Astrocyte (in vitro differentiated cells and primary cell): ENCODE measurements around the gene NT5C1A. TPM values are rescaled to one million over a fixed set of nuclear protein-coding genes. Genes with fewer than 3 reads are reported as not detected.

Experiments
- DNase-seq: peaks from one replicate; pipeline ENCODE4 v3.0.0-alpha.2; 2010; ENCODE audit warnings: low read depth
- FAIRE-seq: peaks from 2 replicates; lab custom pipeline; 2011; peaks lifted over from hg19 to GRCh38; lab: Jason Lieb, UNC
- H2AFZ ChIP-seq: 2 replicates; pipeline ENCODE4 v1.6.0; 2012; ENCODE audit warnings: low read depth, low read length, inconsistent platforms
- H3K27ac ChIP-seq: 2 replicates; pipeline ENCODE4 v1.5.1; 2011; ENCODE audit warnings: low read depth, low read length, inconsistent platforms
- H3K27me3 ChIP-seq: 2 replicates; pipeline ENCODE4 v1.6.0; 2011; ENCODE audit warnings: low read length, inconsistent platforms; ENCODE audit not compliant: insufficient read depth
- H3K36me3 ChIP-seq: 2 replicates; pipeline ENCODE4 v1.5.1; 2011; ENCODE audit warnings: low read length, inconsistent platforms; ENCODE audit not compliant: insufficient read depth
- H3K4me1 ChIP-seq: 2 replicates; pipeline ENCODE4 v1.5.1; 2011; ENCODE audit warnings: low read length, inconsistent platforms; ENCODE audit not compliant: insufficient read depth
- H3K4me2 ChIP-seq: 2 replicates; pipeline ENCODE4 v1.6.0; 2012; ENCODE audit warnings: low read length, inconsistent platforms
- H3K4me3 ChIP-seq: 2 replicates; pipeline ENCODE4 v1.5.1; 2011; ENCODE audit warnings: low read depth, mild to moderate bottlenecking, low read length, inconsistent platforms; ENCODE audit not compliant: insufficient read depth
- H3K79me2 ChIP-seq: 2 replicates; pipeline ENCODE4 v1.6.0; 2012; ENCODE audit warnings: mild to moderate bottlenecking, low read length, inconsistent platforms; ENCODE audit not compliant: insufficient read depth
- H3K9ac ChIP-seq: 2 replicates; pipeline ENCODE4 v1.6.0; 2012; ENCODE audit warnings: mild to moderate bottlenecking, low read length, inconsistent platforms
- H3K9me3 ChIP-seq: 2 replicates; pipeline ENCODE4 v1.5.1; 2012; ENCODE audit warnings: low read depth, mild to moderate bottlenecking, low read length, inconsistent platforms; ENCODE audit not compliant: insufficient read depth
- H4K20me1 ChIP-seq: 2 replicates; pipeline ENCODE4 v1.6.0; 2012; ENCODE audit warnings: low read length, inconsistent platforms; ENCODE audit not compliant: insufficient read depth
- H3K27ac Mint-ChIP-seq: one replicate; pipeline ENCODE4 v1.8.0; 2021; ENCODE audit warnings: mild to moderate bottlenecking, mixed read lengths; ENCODE audit not compliant: unreplicated experiment
- H3K27me3 Mint-ChIP-seq: one replicate; pipeline ENCODE4 v1.8.0; 2021; ENCODE audit warnings: low read depth, mixed read lengths; ENCODE audit not compliant: unreplicated experiment
- H3K36me3 Mint-ChIP-seq: one replicate; pipeline ENCODE4 v1.8.0; 2021; ENCODE audit warnings: low read depth, mixed read lengths; ENCODE audit not compliant: unreplicated experiment
- H3K4me1 Mint-ChIP-seq: one replicate; pipeline ENCODE4 v1.8.0; 2021; ENCODE audit warnings: low read depth, mixed read lengths; ENCODE audit not compliant: unreplicated experiment
- H3K4me3 Mint-ChIP-seq: one replicate; pipeline ENCODE4 v1.8.0; 2021; ENCODE audit warnings: mild to moderate bottlenecking, moderate library complexity, mixed read lengths; ENCODE audit not compliant: unreplicated experiment
- H3K9me3 Mint-ChIP-seq: one replicate; pipeline ENCODE4 v1.8.0; 2021; ENCODE audit warnings: mild to moderate bottlenecking, mixed read lengths; ENCODE audit not compliant: unreplicated experiment
- CTCF ChIP-seq: IDR thresholded peaks from 2 replicates; pipeline ENCODE4 v1.5.1; 2011; ENCODE audit warnings: low read depth, mild to moderate bottlenecking, inconsistent platforms, low read length, moderate library complexity; ENCODE audit not compliant: insufficient read depth
- EZH2 ChIP-seq: IDR thresholded peaks from 2 replicates; pipeline ENCODE4 v1.6.1; 2012; ENCODE audit warnings: mild to moderate bottlenecking, low read length, inconsistent platforms; ENCODE audit not compliant: insufficient read depth
- total RNA-seq: library from RNA; stranded (reverse); gene quantifications from 2 replicates; pipeline ENCODE4 v1.2.1, GENCODE V29; 2021

The NT5C1A gene
- total RNA-seq, 1 donor from 2014 or later = 0.20 TPM

GRCh38 chr1:39656391-39656790 lies 15.5 kb downstream of the NT5C1A start:
- peaks cover 3% of the 10 kb centered on the region for H3K9me3 Mint-ChIP-seq
- Histone ChIP-seq H3K9me3 (no peaks in the 10 kb centered on the region), H3K4me1 (no peaks in the 10 kb centered on the region), H4K20me1 (no peaks in the 10 kb centered on the region), H3K79me2 (no peaks in the 10 kb centered on the region), H3K27ac (no peak overlapping the region), H3K4me2 (no peak overlapping the region), H3K9ac (no peak overlapping the region), H3K4me3 (no peak overlapping the region), H2AFZ (no peak overlapping the region), H3K36me3 (no peaks in the 10 kb centered on the region), H3K27me3 (peaks cover 23% of the 10 kb centered on the region)
- no peak overlapping the region for H3K4me3 Mint-ChIP-seq
- no peaks in the 10 kb centered on the region for H3K36me3 Mint-ChIP-seq
- FAIRE-seq = no peak
- no peak overlapping the region for H3K27ac Mint-ChIP-seq
- H3K4me1 Mint-ChIP-seq = peaks cover 8% of the 10 kb centered on the region
- TF ChIP-seq CTCF (no peak), EZH2 (no peak)
- H3K27me3 Mint-ChIP-seq = peaks cover 78% of the 10 kb centered on the region
- no peak for DNase-seq

GRCh38 chr1:39655578-39656268 lies 16.2 kb downstream of the NT5C1A start:
- Histone ChIP-seq H3K9ac (no peak overlapping the region), H3K4me3 (no peak overlapping the region), H3K4me1 (no peaks in the 10 kb centered on the region), H4K20me1 (no peaks in the 10 kb centered on the region), H3K4me2 (no peak overlapping the region), H2AFZ (no peak overlapping the region), H3K79me2 (no peaks in the 10 kb centered on the region), H3K36me3 (no peaks in the 10 kb centered on the region), H3K9me3 (no peaks in the 10 kb centered on the region), H3K27ac (no peak overlapping the region), H3K27me3 (peaks cover 23% of the 10 kb centered on the region)
- no peak for FAIRE-seq
- H3K36me3 Mint-ChIP-seq = no peaks in the 10 kb centered on the region
- DNase-seq = no peak
- H3K4me3 Mint-ChIP-seq = no peak overlapping the region
- TF ChIP-seq EZH2 = no peak
- TF ChIP-seq CTCF = no peak
- H3K27me3 Mint-ChIP-seq = peaks cover 76% of the 10 kb centered on the region
- no peak overlapping the region for H3K27ac Mint-ChIP-seq
- H3K4me1 Mint-ChIP-seq = peaks cover 8% of the 10 kb centered on the region
- peaks cover 2% of the 10 kb centered on the region for H3K9me3 Mint-ChIP-seq

- Histone ChIP-seq H3K9me3 (no peaks in the 10 kb centered on the region), H2AFZ (no peak overlapping the region), H3K36me3 (no peaks in the 10 kb centered on the region), H3K4me2 (no peak overlapping the region), H3K4me3 (no peak overlapping the region), H3K79me2 (no peaks in the 10 kb centered on the region), H4K20me1 (no peaks in the 10 kb centered on the region), H3K27ac (no peak overlapping the region), H3K4me1 (no peaks in the 10 kb centered on the region), H3K9ac (no peak overlapping the region), H3K27me3 (peaks cover 20% of the 10 kb centered on the region)
- Mint-ChIP-seq H3K4me1 (peaks cover 8% of the 10 kb centered on the region), H3K4me3 (no peak overlapping the region), H3K27me3 (peaks cover 69% of the 10 kb centered on the region), H3K36me3 (no peaks in the 10 kb centered on the region), H3K9me3 (no peaks in the 10 kb centered on the region), H3K27ac (no peak overlapping the region)
- FAIRE-seq = no peak
- no peak for DNase-seq
- TF ChIP-seq EZH2 = no peak
- no peak for TF ChIP-seq CTCF
Measured at GRCh38 chr1:39654291-39654690, 17.6 kb downstream of the NT5C1A start.
